CD4-positive, alpha-beta T cell treated with Interleukin-2 at 100 ng/mL for 4 hours (primary cell): ENCODE data around the gene CARMIL3.

ENCODE experiments used
- DNase-seq: peaks from one replicate; pipeline ENCODE4 v3.0.0-alpha.2; 2020; ENCODE audit warnings: low spot score

The CARMIL3 gene

DNA sequence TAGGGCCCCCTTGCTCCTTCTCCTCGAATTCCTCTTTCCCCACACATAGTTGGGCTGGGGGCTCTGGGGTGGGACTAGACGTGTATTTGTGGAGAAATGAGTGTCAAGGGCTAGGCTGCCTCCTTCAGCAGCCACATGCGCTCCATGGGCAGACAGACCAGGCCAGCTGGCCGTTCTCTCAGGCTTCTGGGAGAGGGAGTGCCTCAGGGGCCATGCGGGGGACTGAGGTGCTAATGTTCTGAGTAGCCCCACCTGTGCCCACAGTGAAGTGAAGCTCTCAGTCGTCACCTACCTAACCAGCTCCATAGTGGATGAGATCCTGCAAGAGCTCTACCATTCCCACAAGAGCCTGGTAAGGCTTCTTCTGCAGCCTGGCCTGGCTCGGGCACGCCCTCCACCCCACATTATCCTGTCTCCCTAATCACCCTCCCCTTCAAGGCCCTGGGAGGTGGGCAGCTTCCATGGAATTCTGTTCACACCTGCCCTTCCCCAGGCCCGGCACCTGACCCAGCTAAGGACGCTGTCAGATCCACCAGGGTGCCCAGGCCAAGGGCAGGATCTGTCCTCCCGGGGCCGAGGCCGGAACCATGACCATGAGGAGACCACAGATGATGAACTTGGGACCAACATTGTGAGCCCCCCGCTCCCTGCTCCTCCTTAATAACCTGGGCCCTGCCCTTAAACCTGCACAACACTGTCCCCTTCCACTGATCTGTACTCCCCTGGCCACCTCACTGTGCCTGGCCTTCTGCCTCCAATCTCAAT lies 10.6 kb downstream of the CARMIL3 start:
- no peak for DNase-seq

- DNase-seq: no peak
These were observed 11.5 kb downstream of the CARMIL3 start for GRCh38 chr14:24063263-24063836.

DNA sequence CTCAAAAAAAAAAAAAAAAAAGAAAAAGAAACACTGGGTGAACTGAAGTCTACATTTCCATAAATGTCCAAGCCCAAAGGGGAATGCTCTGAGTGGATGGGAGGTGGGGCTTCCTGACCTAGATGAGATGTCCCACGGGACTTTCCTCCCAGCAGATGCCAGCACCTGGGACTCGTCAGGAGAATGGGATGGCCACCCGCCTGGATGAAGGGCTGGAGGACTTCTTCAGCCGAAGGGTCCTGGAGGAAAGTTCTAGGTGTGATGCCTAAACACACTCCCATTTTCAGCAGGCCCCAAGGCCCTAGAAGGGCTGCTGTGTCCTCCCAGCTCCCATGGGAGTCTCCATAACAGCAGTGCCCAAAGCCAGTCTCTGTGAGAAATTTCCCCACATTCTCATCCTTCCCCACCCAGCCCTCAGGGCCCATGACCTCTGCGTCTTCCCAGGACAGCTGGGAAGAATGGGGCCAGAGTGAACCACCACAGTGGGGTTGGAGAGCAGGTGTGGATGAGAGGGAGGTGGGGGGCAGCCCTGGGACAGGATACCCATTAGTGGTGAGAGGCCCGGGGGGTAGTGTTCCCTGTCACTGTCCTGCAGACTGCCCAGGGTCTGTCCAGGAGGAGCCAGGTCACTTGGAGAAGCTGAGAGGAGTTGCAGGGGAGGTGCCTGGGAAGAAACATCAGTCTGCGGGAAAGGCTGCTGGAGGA lies 12.4 kb downstream of the CARMIL3 start:
- no peak for DNase-seq

DNA sequence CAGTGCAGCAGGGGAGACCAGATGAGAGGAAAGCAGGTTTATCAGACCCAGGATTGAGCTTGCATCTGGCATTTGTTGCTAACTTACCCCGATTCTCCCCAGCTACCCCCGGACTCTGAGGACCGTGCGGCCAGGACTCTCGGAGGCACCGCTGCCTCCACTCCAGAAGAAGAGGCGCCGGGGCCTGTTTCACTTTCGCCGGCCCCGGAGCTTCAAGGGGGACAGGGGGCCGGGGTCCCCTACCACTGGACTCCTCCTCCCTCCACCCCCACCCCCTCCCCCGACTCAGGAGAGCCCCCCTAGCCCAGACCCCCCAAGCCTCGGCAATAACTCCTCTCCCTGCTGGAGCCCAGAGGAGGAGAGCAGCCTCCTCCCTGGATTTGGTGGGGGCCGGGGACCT lies 13.0 kb downstream of the CARMIL3 start:
- DNase-seq: no peak

- DNase-seq: no peak
These were observed 13.6 kb downstream of the CARMIL3 start for GRCh38 chr14:24065408-24065807.

GRCh38 chr14:24066496-24067132 lies 14.8 kb downstream of the CARMIL3 start:
- DNase-seq: no peak

GRCh38 chr14:24067133-24068082 lies 15.6 kb downstream of the CARMIL3 start:
- DNase-seq: no peak

DNA sequence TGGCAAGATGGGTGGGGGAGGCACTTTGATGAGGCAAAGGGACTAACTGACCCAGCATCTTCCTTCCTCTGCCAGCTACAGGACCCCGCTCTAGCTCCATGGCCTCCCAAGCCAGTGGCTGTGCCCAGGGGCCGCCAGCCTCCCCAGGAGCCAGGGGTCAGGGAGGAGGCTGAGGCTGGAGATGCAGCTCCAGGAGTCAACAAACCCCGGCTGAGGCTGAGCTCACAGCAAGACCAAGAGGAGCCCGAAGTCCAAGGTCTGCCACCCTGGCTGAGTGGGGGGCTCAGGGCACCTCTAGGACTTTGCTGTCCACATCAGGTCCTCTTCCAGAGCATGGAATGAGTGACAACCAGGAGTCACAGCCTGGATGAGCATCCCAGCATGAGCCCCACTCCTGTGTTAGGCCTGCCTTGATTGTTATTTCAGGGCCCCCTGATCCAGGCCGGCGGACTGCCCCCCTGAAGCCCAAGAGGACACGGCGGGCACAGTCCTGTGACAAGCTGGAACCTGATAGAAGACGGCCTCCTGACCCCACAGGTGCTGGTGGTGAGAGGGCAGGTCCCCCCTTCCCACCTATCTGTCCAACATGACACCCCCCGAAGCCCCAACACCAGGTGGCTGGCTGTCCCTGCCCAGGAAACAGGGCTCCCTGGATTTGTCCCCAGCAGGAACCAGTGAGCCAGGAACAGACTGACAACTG lies 17.1 kb downstream of the CARMIL3 start:
- DNase-seq: no peak

- no peak for DNase-seq
These were observed 17.6 kb downstream of the CARMIL3 start for GRCh38 chr14:24069411-24069735.

DNA sequence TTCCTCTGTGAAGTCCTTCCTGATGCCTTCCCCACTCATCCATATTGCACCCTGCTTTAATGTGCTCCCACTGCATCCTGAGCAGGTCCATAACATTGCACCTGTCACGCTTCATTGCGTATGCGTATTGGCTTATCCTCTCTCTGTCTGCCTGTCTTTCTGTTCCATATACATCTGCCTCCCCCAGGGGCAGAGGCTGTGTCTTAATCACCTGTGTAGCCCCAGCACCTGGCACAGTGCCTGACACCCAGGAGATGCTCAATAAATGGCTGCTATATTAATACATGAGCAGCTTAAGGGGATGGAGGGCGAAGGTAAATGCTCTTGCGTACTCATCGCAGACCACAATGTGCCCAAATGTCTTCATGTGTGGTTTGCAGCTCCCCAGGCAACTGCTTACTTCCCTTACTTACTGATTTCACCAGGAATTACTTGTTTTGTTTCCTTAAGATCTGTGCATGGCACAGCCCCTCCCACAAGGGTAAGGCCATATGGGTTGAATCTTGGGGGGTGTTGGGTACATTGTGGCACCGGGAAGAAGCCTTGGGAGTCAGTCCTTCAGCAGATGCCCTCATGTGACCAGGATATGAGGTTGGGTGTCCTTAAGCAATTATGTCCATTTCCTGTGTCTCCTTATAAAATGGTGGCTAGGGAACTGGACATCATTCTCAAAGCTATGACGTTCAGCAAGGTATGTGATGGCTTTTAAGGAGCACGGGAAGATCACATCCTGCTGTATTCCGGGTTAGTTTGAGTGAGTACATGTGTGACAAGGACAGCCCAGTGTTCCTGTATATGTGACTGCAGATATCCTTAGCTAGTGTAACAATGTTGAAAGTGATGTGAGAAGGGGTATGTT lies 18.7 kb downstream of the CARMIL3 start:
- DNase-seq: no peak

DNA sequence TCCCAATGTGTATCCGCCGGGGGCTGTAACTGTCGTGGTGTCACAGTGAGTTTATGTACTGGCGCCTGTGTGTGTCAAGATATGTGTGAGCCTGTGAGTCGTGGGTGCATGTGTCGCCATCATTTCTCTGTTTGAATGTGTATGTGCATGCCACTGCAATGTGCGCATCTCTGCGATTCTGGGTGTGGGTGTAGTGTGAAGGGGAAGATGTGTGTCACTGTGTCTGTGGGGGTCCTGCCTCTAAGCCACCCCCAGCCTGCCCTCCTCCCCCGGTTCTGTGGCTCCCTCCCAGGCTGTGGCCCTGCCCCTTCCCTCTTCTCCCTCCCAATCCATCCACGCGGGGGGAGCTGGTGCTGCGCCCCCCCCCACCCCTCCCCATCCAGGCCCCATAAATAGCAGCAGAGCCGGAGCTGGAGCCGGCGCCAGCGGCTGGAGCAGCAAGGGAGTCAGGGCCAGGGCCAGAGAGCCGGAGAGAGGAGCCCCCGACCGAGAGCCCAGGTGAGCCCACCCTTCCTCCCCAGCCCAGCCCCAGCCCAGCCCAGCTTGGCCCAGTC lies 19.4 kb downstream of the CARMIL3 start, which contains the start of gene CPNE6:
Gene CPNE6, plus strand, starts transcription at position 419 of the 554 bp plus-strand sequence. CDS start 1,375 bp downstream, outside the sequence.
- DNase-seq: no peak

DNA sequence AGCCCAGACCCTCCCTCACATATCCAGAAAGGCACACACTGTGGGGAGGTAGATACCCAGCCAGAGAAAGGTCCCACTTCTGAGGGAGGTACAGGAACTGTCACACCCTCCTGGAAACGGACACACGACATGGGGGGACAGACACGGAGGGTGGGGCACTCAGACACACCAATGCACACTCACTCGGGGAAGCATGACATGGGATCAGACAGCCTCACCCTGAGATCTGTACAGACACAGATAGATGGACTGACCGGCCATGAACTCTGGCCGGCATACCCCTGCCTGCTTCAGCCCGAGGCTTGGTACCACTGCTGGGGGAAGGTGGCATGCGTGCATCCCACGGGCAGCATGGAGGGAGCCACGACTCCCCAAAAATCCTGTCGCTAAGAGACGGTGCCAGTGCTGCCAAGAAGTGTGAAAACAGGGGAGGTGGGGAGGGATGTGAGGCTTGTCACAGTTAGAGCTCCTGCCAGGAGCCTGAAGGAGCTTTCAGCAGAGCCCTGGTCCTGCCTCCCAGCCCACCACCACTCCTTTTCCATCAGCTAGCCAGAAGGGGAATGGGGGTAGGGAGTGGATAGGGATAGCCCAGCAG lies 20.1 kb downstream of the CARMIL3 start:
- DNase-seq: no peak

DNA sequence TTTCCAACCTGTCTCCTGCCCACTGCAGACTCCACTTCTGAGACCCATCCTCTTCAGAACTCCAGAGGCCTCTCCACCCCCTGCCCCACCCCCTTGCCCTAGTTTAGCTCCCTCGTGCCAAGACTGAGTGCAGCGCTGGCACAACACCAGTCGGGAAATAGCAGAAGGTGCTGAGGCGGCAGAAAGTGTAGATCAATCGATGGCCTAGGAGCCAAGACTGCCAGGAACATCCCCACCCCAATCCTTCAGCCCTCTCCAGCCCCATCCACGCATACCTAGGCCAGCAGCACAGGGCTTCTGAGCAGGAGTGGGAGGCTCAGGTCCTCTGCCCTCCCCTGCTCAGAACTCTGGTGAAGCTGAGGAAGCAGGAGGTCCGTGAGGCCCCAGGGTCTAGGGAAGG lies 20.6 kb downstream of the CARMIL3 start:
- DNase-seq: no peak

DNA sequence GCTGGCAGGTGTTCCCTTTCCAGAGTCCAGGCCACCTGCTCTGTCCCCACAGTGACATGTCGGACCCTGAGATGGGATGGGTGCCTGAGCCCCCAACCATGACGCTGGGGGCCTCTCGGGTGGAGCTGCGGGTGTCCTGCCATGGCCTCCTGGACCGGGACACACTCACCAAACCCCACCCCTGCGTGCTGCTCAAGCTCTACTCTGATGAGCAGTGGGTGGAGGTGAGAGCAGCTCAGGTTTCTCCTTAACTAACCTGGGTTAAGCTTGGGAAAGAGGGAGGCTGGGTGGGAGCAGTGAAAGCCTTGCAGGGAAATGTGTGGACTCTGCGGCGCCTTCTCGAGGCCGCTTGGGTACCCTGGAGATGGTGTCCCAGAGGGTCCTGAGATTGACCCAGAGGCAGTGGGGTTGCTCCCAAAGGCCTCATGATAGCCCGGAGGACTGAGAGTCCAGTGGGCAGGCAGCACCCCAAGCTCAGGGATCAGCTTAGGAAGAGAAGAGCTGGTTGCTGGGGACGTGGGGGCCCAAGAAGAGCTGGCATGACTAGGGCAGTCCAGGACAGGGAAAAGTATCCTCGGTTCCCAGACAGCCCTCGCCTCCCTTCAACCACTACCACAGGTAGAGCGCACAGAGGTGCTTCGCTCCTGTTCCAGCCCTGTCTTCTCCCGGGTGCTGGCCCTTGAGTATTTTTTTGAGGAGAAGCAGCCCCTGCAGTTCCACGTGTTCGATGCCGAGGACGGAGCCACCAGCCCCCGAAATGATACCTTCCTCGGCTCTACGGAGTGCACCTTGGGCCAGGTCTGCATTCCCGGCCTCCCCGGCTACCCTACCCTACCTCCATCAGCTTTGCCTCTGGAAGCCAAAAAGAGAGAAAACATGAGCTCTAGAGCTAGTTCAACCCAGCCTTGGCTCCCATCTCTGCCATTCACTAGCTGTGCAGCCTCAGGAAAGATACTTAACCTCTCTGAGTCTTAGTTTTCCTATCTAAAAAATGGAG lies 21.4 kb downstream of the CARMIL3 start:
- DNase-seq: no peak

GRCh38 chr14:24074625-24075484 lies 23.0 kb downstream of the CARMIL3 start:
- no peak for DNase-seq

DNA sequence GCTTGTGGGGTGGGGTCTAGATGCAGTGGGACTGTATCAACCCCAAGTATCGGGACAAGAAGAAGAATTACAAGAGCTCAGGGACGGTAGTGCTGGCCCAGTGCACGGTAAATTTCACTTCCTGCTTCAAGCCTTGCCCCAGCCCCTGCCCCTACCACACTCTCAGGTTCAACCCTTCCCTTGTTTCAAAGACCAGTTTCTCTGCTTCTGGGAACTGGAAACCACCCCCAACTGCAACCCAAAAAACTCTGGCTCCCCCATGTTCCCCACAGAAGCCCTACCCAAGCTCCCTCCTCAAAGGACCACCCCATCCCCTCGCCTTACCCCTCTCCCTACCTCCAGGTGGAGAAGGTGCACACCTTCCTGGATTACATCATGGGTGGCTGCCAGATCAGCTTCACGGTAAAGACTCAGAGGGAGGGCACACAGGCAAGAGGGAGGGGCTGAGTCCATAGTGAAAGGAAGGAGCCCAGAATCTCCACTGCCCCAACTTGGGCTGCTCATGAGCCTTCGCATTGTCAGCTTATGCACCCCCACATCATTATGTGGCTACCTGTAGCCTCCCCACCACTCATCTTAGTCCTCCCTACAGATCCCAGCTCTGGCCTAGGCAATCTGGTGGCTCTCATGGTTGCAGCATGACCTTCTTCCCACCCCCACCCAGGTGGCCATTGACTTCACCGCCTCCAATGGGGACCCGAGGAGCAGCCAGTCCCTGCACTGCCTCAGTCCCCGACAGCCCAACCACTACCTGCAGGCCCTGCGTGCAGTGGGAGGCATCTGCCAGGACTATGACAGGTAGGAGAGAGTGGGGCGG lies 23.9 kb downstream of the CARMIL3 start:
- DNase-seq: no peak
